Stimulated activated CD8-positive, alpha-beta memory T cell treated with anti-CD3 and anti-CD28 coated beads, Interleukin-15, amount 100 ng/mL, for 4 hours (primary cell): ENCODE results near the gene LYZL4.

ENCODE experiments used
- DNase-seq, 2 donors: peaks; one replicate each; pipeline ENCODE4 v3.0.0-alpha.2; 2020; ENCODE audit warnings: low read depth in 2 of 2

LYZL4 gene

GRCh38 chr3:42371776-42372175 lies 38.6 kb downstream of the LYZL4 start:
- DNase-seq, result no peak

GRCh38 chr3:42369832-42370231 lies 40.6 kb downstream of the LYZL4 start:
- no peak for DNase-seq

GRCh38 chr3:42369304-42369703 lies 41.1 kb downstream of the LYZL4 start:
- no peak for DNase-seq

GRCh38 chr3:42368861-42369260 lies 41.5 kb downstream of the LYZL4 start:
- no peak for DNase-seq

DNA sequence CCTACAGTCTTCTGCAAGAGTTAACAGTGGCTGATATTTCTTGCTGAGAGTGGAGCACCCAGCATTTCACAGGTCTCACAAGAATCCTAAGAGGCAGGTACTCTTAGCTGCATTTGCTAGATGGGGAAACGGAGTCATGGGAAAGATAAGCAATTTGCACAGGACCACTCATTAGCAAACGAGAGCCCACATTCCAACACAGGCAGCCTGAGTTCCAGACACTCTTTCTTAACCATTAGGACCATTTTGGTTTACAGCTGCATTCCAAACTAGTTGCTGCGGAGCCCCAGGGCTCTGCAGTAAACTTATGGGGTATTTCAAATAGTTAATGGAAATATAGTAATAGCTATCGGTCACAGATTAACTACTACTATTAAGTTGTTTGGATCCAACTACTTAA lies 42.5 kb downstream of the LYZL4 start:
- DNase-seq, result no peak

- no peak for DNase-seq
Observed at GRCh38 chr3:42366550-42366949, 43.9 kb downstream of the LYZL4 start.

DNA sequence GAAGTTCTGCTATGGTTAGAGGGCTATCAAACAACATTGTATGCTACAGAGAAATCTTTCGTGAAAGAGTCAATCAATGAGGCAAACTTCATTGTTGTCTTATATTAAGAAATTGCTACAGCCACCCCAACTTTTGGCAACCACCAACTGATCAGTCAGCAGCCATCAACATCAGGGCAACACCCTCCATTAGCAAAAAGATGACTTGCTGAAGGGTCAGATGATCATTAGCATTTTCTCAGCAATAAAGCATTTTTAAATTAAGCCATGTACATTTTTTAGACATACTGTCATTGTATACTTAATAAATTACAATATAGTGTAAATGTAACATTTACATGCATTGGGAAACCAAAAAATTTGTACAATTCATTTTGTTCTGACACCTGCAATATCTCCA lies 53.1 kb downstream of the LYZL4 start:
- no peak for DNase-seq

GRCh38 chr3:42355612-42356011 lies 54.8 kb downstream of the LYZL4 start:
- DNase-seq, result no peak

DNA sequence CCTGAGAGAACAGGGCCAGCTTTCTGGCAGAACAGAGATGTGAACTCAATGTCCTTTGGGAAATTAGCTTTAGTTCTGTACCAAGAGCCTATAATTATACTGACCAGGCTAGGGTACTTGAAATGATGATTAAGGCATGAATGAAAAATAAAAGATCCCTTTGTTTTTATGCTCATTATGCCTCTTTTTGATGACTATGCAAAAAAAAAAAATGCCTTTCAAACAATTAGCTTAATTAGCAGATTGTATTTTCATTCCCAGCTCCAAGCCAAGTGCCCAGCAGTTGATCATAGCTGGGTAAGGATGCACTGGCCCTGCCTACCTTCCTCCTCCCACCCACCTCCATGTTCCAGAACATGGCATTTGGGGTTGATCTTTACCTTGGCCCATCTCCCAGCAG lies 56.8 kb downstream of the LYZL4 start:
- no peak for DNase-seq

- no peak for DNase-seq
Observed at GRCh38 chr3:42351207-42351606, 59.2 kb downstream of the LYZL4 start.

DNA sequence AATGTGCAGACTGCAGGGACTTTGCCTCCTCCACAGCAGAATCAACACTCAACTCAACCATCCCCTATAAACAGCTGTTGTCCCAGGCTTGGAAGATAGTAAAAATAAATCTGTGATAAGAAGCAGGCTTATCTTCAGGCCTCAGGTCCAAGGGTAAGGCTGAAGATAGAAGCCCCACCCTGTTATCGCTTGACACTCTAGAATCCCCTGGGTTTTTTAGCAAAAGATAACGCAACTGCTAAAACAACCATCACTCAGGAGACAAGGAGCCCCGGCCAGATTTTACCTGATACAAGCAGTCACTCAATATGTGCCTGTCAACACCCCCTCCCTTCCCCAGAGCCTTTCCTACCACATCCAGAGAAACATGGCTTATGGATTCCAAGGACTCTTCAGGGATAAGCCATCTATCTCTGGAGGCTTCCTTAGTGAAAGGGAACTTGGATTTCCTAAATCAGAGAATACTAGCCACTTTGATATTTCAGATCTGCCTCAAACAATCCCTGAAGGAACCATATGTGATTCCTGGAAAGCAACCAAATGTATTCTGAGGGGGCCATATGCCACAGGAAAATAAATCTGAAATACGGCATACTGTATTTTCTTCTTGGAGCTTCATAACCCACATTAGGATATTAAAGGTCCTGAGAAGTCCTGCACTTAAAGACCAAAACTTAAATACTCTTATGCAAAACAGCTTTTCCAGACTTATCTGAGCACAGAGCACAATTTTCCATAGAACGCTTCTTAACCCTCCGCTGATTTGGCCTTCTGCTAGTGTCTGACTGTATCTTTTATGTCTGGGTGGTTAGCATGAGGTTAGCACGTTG lies 60.4 kb downstream of the LYZL4 start:
- no peak for DNase-seq

- DNase-seq, result no peak
Observed at GRCh38 chr3:42347928-42348327, 62.5 kb downstream of the LYZL4 start.
